SK-N-SH (cell line): ENCODE data around the gene NPC1. TPM values are rescaled to one million over a fixed set of nuclear protein-coding genes. Genes with fewer than 3 reads are reported as not detected.

Experiments used
- CTCF ChIA-PET: fragments of 300-600, 350-600 bp; formaldehyde crosslinking; extraction: SDS; loops from one replicate; lab custom pipeline; 2021; lab: Yijun Ruan, JAX
- POLR2A ChIA-PET: fragments of 350-600 bp; sonication (Branson Sonifier 250); formaldehyde crosslinking; extraction: SDS; loops from one replicate; lab custom pipeline; 2020; ENCODE audit warnings: antibody characterized with exemption, inconsistent platforms; lab: Yijun Ruan, JAX
- DNase-seq: peaks from one replicate; pipeline ENCODE4 v3.0.0; 2012
- H2AFZ ChIP-seq: fragments of 200-600 bp; sonication (generic); 2 replicates; pipeline ENCODE4 v1.8.1; 2016; ENCODE audit warnings: antibody characterized with exemption, mild to moderate bottlenecking, low read depth
- H3F3A ChIP-seq: fragments of 200-600 bp; sonication (generic); replicated peaks from 2 replicates; pipeline ENCODE3; 2016; ENCODE audit warnings: antibody characterized with exemption, mild to moderate bottlenecking; ENCODE audit not compliant: insufficient read depth
- H3K27ac ChIP-seq, 2 experiments: fragments of 200-500 bp in 1 of 2; fragments of 200-600 bp in 1 of 2; sonication (Bioruptor generic) in 1 of 2; sonication (generic), shearing (Covaris generic) in 1 of 2; 2 replicates each; pipeline versions ENCODE4 v1.5.1 to v1.6.1; 2014 to 2016; ENCODE audit warnings: low read depth in 2 of 2, inconsistent platforms in 1 of 2, low read length in 1 of 2, mild to moderate bottlenecking in 1 of 2, mixed read lengths in 1 of 2
- H3K27me3 ChIP-seq: fragments of 200-600 bp; sonication (generic), shearing (Covaris generic); 2 replicates; pipeline ENCODE4 v1.6.1; 2016; ENCODE audit warnings: mixed run types; ENCODE audit not compliant: insufficient read depth
- H3K36me3 ChIP-seq, 2 experiments: fragments of 200-500 bp in 1 of 2; fragments of 200-600 bp in 1 of 2; sonication (Bioruptor generic) in 1 of 2; sonication (generic) in 1 of 2; replicated peaks in 1 of 2; 2 replicates each; pipeline versions ENCODE3 to v1.5.1; 2014 to 2016; ENCODE audit warnings: low read length in 1 of 2, mild to moderate bottlenecking in 1 of 2; ENCODE audit not compliant: insufficient read depth in 2 of 2, control insufficient read depth in 1 of 2
- H3K4me1 ChIP-seq, 2 experiments: fragments of 200-500 bp in 1 of 2; fragments of 200-600 bp in 1 of 2; sonication (Bioruptor generic) in 1 of 2; sonication (generic), shearing (Covaris generic) in 1 of 2; 2 replicates each; pipeline versions ENCODE4 v1.5.1 to v1.6.1; 2014 to 2016; ENCODE audit warnings: low read depth in 1 of 2, low read length in 1 of 2, mixed run types in 1 of 2; ENCODE audit not compliant: insufficient read depth in 2 of 2, control insufficient read depth in 1 of 2
- H3K4me2 ChIP-seq: fragments of 200-600 bp; sonication (generic), shearing (Covaris generic); 2 replicates; pipeline ENCODE4 v1.6.1; 2017; ENCODE audit warnings: mixed run types
- H3K4me3 ChIP-seq, 2 experiments: fragments of 200-500 bp in 1 of 2; fragments of 200-600 bp in 1 of 2; sonication (Bioruptor generic) in 1 of 2; sonication (generic), shearing (Covaris generic) in 1 of 2; 2 replicates each; pipeline versions ENCODE4 v1.5.1 to v1.8.1; 2014 to 2016; ENCODE audit warnings: low read depth in 2 of 2, inconsistent platforms in 1 of 2, low read length in 1 of 2, mild to moderate bottlenecking in 1 of 2, mixed read lengths in 1 of 2, moderate library complexity in 1 of 2
- H3K79me2 ChIP-seq: fragments of 200-600 bp; sonication (generic); 2 replicates; pipeline ENCODE4 v1.8.1; 2017; ENCODE audit warnings: mild to moderate bottlenecking; ENCODE audit not compliant: insufficient read depth
- H3K9ac ChIP-seq: fragments of 200-600 bp; sonication (generic); 2 replicates; pipeline ENCODE4 v1.6.1; 2017; ENCODE audit warnings: mixed run types
- H3K9me2 ChIP-seq: fragments of 200-600 bp; sonication (generic); 2 replicates; pipeline ENCODE4 v1.6.1; 2017; ENCODE audit warnings: mixed run types
- H3K9me3 ChIP-seq: fragments of 200-600 bp; sonication (generic); 2 replicates; pipeline ENCODE4 v1.6.1; 2017; ENCODE audit warnings: mixed run types, mild to moderate bottlenecking, moderate library complexity
- H4K20me1 ChIP-seq: fragments of 200-600 bp; sonication (generic); 2 replicates; pipeline ENCODE4 v1.6.1; 2017; ENCODE audit warnings: mild to moderate bottlenecking, mixed run types; ENCODE audit not compliant: insufficient read depth
- CTCF ChIP-seq: fragments of 200-600 bp; sonication (generic); IDR thresholded peaks from 2 replicates; pipeline ENCODE4 v1.6.1; 2017; ENCODE audit warnings: antibody characterized with exemption, mild to moderate bottlenecking, moderate library complexity
- EP300 ChIP-seq, 2 experiments: IDR thresholded peaks; 2 replicates each; pipeline versions ENCODE4 v1.4.0 to v1.6.1; 2012; ENCODE audit warnings: borderline replicate concordance in 1 of 2, low read depth in 1 of 2, low read length in 1 of 2
- FOXM1 ChIP-seq: IDR thresholded peaks from 2 replicates; pipeline ENCODE4 v1.4.0; 2012; ENCODE audit warnings: low read depth, mild to moderate bottlenecking
- GATA2 ChIP-seq: sonication (generic); formaldehyde crosslinking; IDR thresholded peaks from 2 replicates; pipeline ENCODE4 v1.5.0; 2020; ENCODE audit warnings: mild to moderate bottlenecking, missing genetic modification reagents
- IRF3 ChIP-seq: fragments of 150-350 bp; IDR thresholded peaks from 2 replicates; pipeline ENCODE4 v1.6.1; 2016; ENCODE audit warnings: mild to moderate bottlenecking, low read depth, low read length
- MEF2A ChIP-seq: IDR thresholded peaks from 2 replicates; pipeline ENCODE4 v1.4.0; 2012; ENCODE audit warnings: low read depth, borderline replicate concordance
- MXI1 ChIP-seq: IDR thresholded peaks from 2 replicates; pipeline ENCODE4 v1.6.1; 2012; ENCODE audit warnings: mild to moderate bottlenecking, low read depth, low read length, improper control_type of control experiment
- NFIC ChIP-seq: IDR thresholded peaks from 2 replicates; pipeline ENCODE4 v1.4.0; 2012; ENCODE audit warnings: borderline replicate concordance
- PBX3 ChIP-seq: IDR thresholded peaks from 2 replicates; pipeline ENCODE4; 2012
- POLR2AphosphoS5 ChIP-seq: IDR thresholded peaks from 2 replicates; pipeline ENCODE4 v1.6.1; 2012; ENCODE audit warnings: low read depth, low read length
- RAD21 ChIP-seq: IDR thresholded peaks from 2 replicates; pipeline ENCODE4 v1.6.1; 2012; ENCODE audit warnings: mild to moderate bottlenecking, low read length
- RCOR1 ChIP-seq: fragments of 150-350 bp; IDR thresholded peaks from 2 replicates; pipeline ENCODE4 v1.6.1; 2017; ENCODE audit warnings: antibody characterized with exemption, low read length
- SIN3A ChIP-seq: IDR thresholded peaks from 2 replicates; pipeline ENCODE4 v1.6.1; 2012; ENCODE audit warnings: low read depth, mild to moderate bottlenecking, low read length, moderate library complexity, borderline replicate concordance
- SMC3 ChIP-seq: IDR thresholded peaks from 2 replicates; pipeline ENCODE4 v1.6.1; 2012; ENCODE audit warnings: low read depth, low read length, improper control_type of control experiment
- TAF1 ChIP-seq: IDR thresholded peaks from 2 replicates; pipeline ENCODE4 v1.6.1; 2012; ENCODE audit warnings: low read depth, mild to moderate bottlenecking, low read length, moderate library complexity, borderline replicate concordance
- TCF12 ChIP-seq: IDR thresholded peaks from 2 replicates; pipeline ENCODE4 v1.4.0; 2012
- TEAD4 ChIP-seq: IDR thresholded peaks from 2 replicates; pipeline ENCODE4 v1.4.0; 2012; ENCODE audit warnings: mild to moderate bottlenecking, borderline replicate concordance; ENCODE audit not compliant: insufficient read depth
- USF1 ChIP-seq: IDR thresholded peaks from 2 replicates; pipeline ENCODE4 v1.4.0; 2012; ENCODE audit warnings: low read depth, borderline replicate concordance
- USF2 ChIP-seq: fragments of 150-350 bp; IDR thresholded peaks from 2 replicates; pipeline ENCODE4 v1.6.1; 2017; ENCODE audit warnings: antibody characterized with exemption, low read length, low read depth, borderline replicate concordance
- YY1 ChIP-seq: IDR thresholded peaks from 2 replicates; pipeline ENCODE4 v1.4.0; 2012; ENCODE audit warnings: low read depth, mild to moderate bottlenecking
- WGBS: methylation state at CpG from one replicate; pipeline ENCODE4 v1.1.6; 2017; ENCODE audit warnings: low lambda C conversion rate; 5-methylcytosine and 5-hydroxymethylcytosine counted together
- polyA plus RNA-seq, 3 experiments: library from polyadenylated mRNA; depleted of rRNA; stranded (reverse); fragments of >200 nt; gene quantifications; 2 replicates each; pipeline ENCODE4 v1.2.3, GENCODE V29; 2012

Gene NPC1
- polyA plus RNA-seq, 1 of the 3 experiments (the other 2 are of a cell fraction), result 23.9 TPM

GRCh38 chr18:23586249-23587196 is at the start of gene NPC1 (continued):
- peak; percentile 73 for TF ChIP-seq CTCF
- no peak for TF ChIP-seq FOXM1
- TF ChIP-seq GATA2 (CRISPR knock-in tag), result no peak
- no peak; the same call in 1 of the 2 replicates for TF ChIP-seq MEF2A
- TF ChIP-seq EP300 (IDR thresholded peaks at IDR 0.05; ENCODE audit: borderline replicate concordance in 1 of 2, low read depth in 1 of 2, low read length in 1 of 2), result no peak
- peak; percentile 89 for TF ChIP-seq POLR2AphosphoS5
- 0 out of 2 replicates have a peak, but pooled peaks have one; percentile 81 for TF ChIP-seq SIN3A
- TF ChIP-seq RCOR1, result no peak
- no peak for TF ChIP-seq USF2
- TF ChIP-seq PBX3, result no peak

GRCh38 chr18:23636071-23636399 is 49.7 kb upstream of the NPC1 start:
- POLR2A ChIA-PET, result no interaction called here
- no peak for DNase-seq
- TF ChIP-seq USF1 (no peak), CTCF (no peak), TAF1 (no peak), NFIC (no peak), EP300 (IDR thresholded peaks at IDR 0.05; ENCODE audit: borderline replicate concordance in 1 of 2, low read depth in 1 of 2, low read length in 1 of 2) (no peak), RAD21 (no peak), FOXM1 (no peak), IRF3 (no peak), POLR2AphosphoS5 (no peak), TEAD4 (no peak), SMC3 (no peak), MXI1 (no peak), PBX3 (no peak), YY1 (no peak), TCF12 (no peak)

More at GRCh38 chr18:23636071-23636399, 49.7 kb upstream of the NPC1 start:
- no peak overlapping the region for H2AFZ ChIP-seq
- H3K9me2 ChIP-seq, result no peaks in the 10 kb centered on the region
- no peak overlapping the region for H3K9ac ChIP-seq
- H4K20me1 ChIP-seq, result no peaks in the 10 kb centered on the region
- H3K27me3 ChIP-seq, result no peaks in the 10 kb centered on the region
- H3K36me3 ChIP-seq, result no peaks in the 10 kb centered on the region
- H3K79me2 ChIP-seq, result no peaks in the 10 kb centered on the region
- H3K4me3 ChIP-seq, result no peak overlapping the region
- H3K4me1 ChIP-seq, result peaks cover 0 to 15% of the 10 kb centered on the region in 2 experiments; a peak in 2 of 4 replicates
- no peak overlapping the region for H3K4me2 ChIP-seq
- H3F3A ChIP-seq, result no peaks in the 10 kb centered on the region
- no peak overlapping the region for H3K27ac ChIP-seq
- CTCF ChIA-PET, result interaction anchor here (1.7 to 12.6 kb wide), 2 partner anchors 16 to 66 kb away, joined by 5 to 78 read pairs; no protein-coding TSS in a partner anchor
- 97% methylated on average over 3 of the region's 3 CpGs for WGBS
- no peaks in the 10 kb centered on the region for H3K9me3 ChIP-seq
